DOHH2 (cell line): ENCODE results near the gene NHSL2.

Experiments used
- EZH2phosphoT487 ChIP-seq: fragments of 200-600 bp; sonication (generic); IDR thresholded peaks from 2 replicates; pipeline ENCODE4 v1.6.1; 2017; ENCODE audit warnings: borderline replicate concordance, mild to moderate bottlenecking, antibody characterized with exemption, low read length, moderate library complexity, mixed read lengths
- TF ChIP-seq, protein P1 (sequence below): fragments of 200-600 bp; sonication (generic); IDR thresholded peaks from one replicate; pipeline ENCODE4 v1.5.1; 2014; ENCODE audit warnings: antibody characterized with exemption, mild to moderate bottlenecking, low read depth, low read length; ENCODE audit not compliant: poor library complexity, severe bottlenecking

GRCh38 chrX:71954458-71954857 lies 43.8 kb downstream of the NHSL2 start:
- TF ChIP-seq, protein P1, sequence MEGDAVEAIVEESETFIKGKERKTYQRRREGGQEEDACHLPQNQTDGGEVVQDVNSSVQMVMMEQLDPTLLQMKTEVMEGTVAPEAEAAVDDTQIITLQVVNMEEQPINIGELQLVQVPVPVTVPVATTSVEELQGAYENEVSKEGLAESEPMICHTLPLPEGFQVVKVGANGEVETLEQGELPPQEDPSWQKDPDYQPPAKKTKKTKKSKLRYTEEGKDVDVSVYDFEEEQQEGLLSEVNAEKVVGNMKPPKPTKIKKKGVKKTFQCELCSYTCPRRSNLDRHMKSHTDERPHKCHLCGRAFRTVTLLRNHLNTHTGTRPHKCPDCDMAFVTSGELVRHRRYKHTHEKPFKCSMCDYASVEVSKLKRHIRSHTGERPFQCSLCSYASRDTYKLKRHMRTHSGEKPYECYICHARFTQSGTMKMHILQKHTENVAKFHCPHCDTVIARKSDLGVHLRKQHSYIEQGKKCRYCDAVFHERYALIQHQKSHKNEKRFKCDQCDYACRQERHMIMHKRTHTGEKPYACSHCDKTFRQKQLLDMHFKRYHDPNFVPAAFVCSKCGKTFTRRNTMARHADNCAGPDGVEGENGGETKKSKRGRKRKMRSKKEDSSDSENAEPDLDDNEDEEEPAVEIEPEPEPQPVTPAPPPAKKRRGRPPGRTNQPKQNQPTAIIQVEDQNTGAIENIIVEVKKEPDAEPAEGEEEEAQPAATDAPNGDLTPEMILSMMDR = no peak
- no peak for TF ChIP-seq EZH2phosphoT487
